NK-92 (cell line): ENCODE data around the gene PIGN.

Experiments
- DNase-seq: peaks from one replicate; lab custom pipeline; 2025; ENCODE audit not compliant: unreplicated experiment; lab: John Stamatoyannopoulos, UW

Gene PIGN

GRCh38 chr18:62186774-62187542, at the start of gene PIGN, which contains the start of gene RELCH:
Gene PIGN, minus strand, starts transcription at chr18:62187056. Its CDS starts 25,703 bp downstream, at chr18:62161353.
Gene RELCH, plus strand, starts transcription at chr18:62187255. Its CDS starts 251 bp downstream, at chr18:62187506.
- peak; percentile 87 for DNase-seq

GRCh38 chr18:62236252-62236651, 49.4 kb upstream of the PIGN start:
- no peak for DNase-seq

- DNase-seq: no peak
Measured at GRCh38 chr18:62226047-62226446, 39.2 kb upstream of the PIGN start.

GRCh38 chr18:62224229-62224628, 37.4 kb upstream of the PIGN start:
- DNase-seq: no peak

GRCh38 chr18:62214790-62215189, 27.9 kb upstream of the PIGN start:
- DNase-seq: no peak

- DNase-seq: no peak
Measured at GRCh38 chr18:62211325-62211828, 24.5 kb upstream of the PIGN start.

GRCh38 chr18:62210138-62210537, 23.3 kb upstream of the PIGN start:
- no peak for DNase-seq

GRCh38 chr18:62209046-62209445, 22.2 kb upstream of the PIGN start:
- DNase-seq: no peak

- no peak for DNase-seq
Measured at GRCh38 chr18:62206593-62206992, 19.7 kb upstream of the PIGN start.

GRCh38 chr18:62205824-62206223, 19.0 kb upstream of the PIGN start:
- DNase-seq: no peak

GRCh38 chr18:62201870-62202269, 15.0 kb upstream of the PIGN start:
- no peak for DNase-seq

GRCh38 chr18:62200121-62200914, 13.5 kb upstream of the PIGN start:
- DNase-seq: no peak

GRCh38 chr18:62199629-62200028, 12.8 kb upstream of the PIGN start:
- no peak for DNase-seq

GRCh38 chr18:62198259-62198658, 11.4 kb upstream of the PIGN start:
- no peak for DNase-seq

GRCh38 chr18:62196980-62197379, 10.1 kb upstream of the PIGN start:
- DNase-seq: no peak

GRCh38 chr18:62196079-62196478, 9.2 kb upstream of the PIGN start:
- DNase-seq: no peak

GRCh38 chr18:62189208-62189607, 2.4 kb upstream of the PIGN start:
- DNase-seq: no peak

- no peak for DNase-seq
Measured at GRCh38 chr18:62187543-62188510, 971 bp upstream of the PIGN start.

- DNase-seq: no peak
Measured at GRCh38 chr18:62186499-62186773, 420 bp downstream of the PIGN start.

- DNase-seq: no peak
Measured at GRCh38 chr18:62183578-62184195, 3.2 kb downstream of the PIGN start.

GRCh38 chr18:62182220-62182619, 4.6 kb downstream of the PIGN start:
- DNase-seq: no peak
